GM23338 (cell line): Measurements from ENCODE around the gene KIF1A. TPM values are rescaled to one million over a fixed set of nuclear protein-coding genes. Genes with fewer than 3 reads are reported as not detected.

Experiments
- ATAC-seq: fragments of 200-7000 bp; cut with Tn5 transposase; 3 replicates; pipeline ENCODE4 v1.9.1; 2020
- DNase-seq: peaks from one replicate; pipeline ENCODE4 v3.0.0-alpha.2; 2015; ENCODE audit warnings: low spot score
- H2AFZ ChIP-seq: fragments of 200-600 bp; sonication (generic); 2 replicates; pipeline ENCODE4 v1.8.0; 2016; ENCODE audit warnings: antibody characterized with exemption, mild to moderate bottlenecking, moderate library complexity
- H3F3A ChIP-seq: fragments of 200-600 bp; sonication (generic); replicated peaks from 2 replicates; pipeline ENCODE4 v1.8.0; 2017; ENCODE audit warnings: antibody characterized with exemption, mixed run types, low read depth
- H3K27ac ChIP-seq: fragments of 200-600 bp; sonication (generic); 2 replicates; pipeline ENCODE4 v1.6.1; 2016; ENCODE audit warnings: low read depth
- H3K27me3 ChIP-seq: fragments of 200-600 bp; sonication (generic); 2 replicates; pipeline ENCODE4 v1.8.0; 2016; ENCODE audit warnings: mild to moderate bottlenecking, mixed run types, moderate library complexity; ENCODE audit not compliant: insufficient read depth
- H3K36me3 ChIP-seq: fragments of 200-600 bp; sonication (generic); 2 replicates; pipeline ENCODE4 v1.8.0; 2016; ENCODE audit warnings: mild to moderate bottlenecking; ENCODE audit not compliant: insufficient read depth
- H3K4me1 ChIP-seq: fragments of 200-600 bp; sonication (generic); 2 replicates; pipeline ENCODE4 v1.8.0; 2016; ENCODE audit warnings: mild to moderate bottlenecking, moderate library complexity; ENCODE audit not compliant: insufficient read depth
- H3K4me2 ChIP-seq: fragments of 200-600 bp; sonication (generic); 2 replicates; pipeline ENCODE4 v1.7.1; 2017; ENCODE audit warnings: mixed run types
- H3K4me3 ChIP-seq: fragments of 200-600 bp; sonication (generic); 2 replicates; pipeline ENCODE4 v1.6.1; 2016; ENCODE audit warnings: mixed run types
- H3K79me2 ChIP-seq: fragments of 200-600 bp; sonication (generic); replicated peaks from 2 replicates; pipeline ENCODE4 v1.8.0; 2017; ENCODE audit warnings: mild to moderate bottlenecking; ENCODE audit not compliant: insufficient read depth
- H3K9me2 ChIP-seq: fragments of 200-600 bp; sonication (generic); 2 replicates; pipeline ENCODE4 v1.8.0; 2017; ENCODE audit not compliant: insufficient read depth
- H4K20me1 ChIP-seq: fragments of 200-600 bp; sonication (generic); replicated peaks from 2 replicates; pipeline ENCODE4 v1.8.0; 2017; ENCODE audit warnings: mild to moderate bottlenecking; ENCODE audit not compliant: insufficient read depth
- H3K27ac Mint-ChIP-seq: 2 replicates; pipeline ENCODE4 v1.8.0; 2020; ENCODE audit warnings: inconsistent platforms, mild to moderate bottlenecking, moderate library complexity, mixed read lengths
- H3K27me3 Mint-ChIP-seq: 3 replicates; pipeline ENCODE4 v1.8.0; 2022; ENCODE audit warnings: low read depth, mild to moderate bottlenecking, moderate library complexity, mixed read lengths, inconsistent platforms; ENCODE audit not compliant: insufficient read depth, poor library complexity
- H3K36me3 Mint-ChIP-seq: 3 replicates; pipeline ENCODE4 v1.8.0; 2021; ENCODE audit warnings: low read depth, mild to moderate bottlenecking, inconsistent platforms, moderate library complexity, mixed read lengths
- H3K4me1 Mint-ChIP-seq: 3 replicates; pipeline ENCODE4 v1.8.0; 2020; ENCODE audit warnings: mild to moderate bottlenecking, inconsistent platforms, mixed read lengths
- H3K4me3 Mint-ChIP-seq: 3 replicates; pipeline ENCODE4 v1.8.0; 2021; ENCODE audit warnings: moderate library complexity, mild to moderate bottlenecking, inconsistent platforms, mixed read lengths
- H3K9me3 Mint-ChIP-seq: 3 replicates; pipeline ENCODE4 v1.8.0; 2020; ENCODE audit warnings: moderate library complexity, mild to moderate bottlenecking, inconsistent platforms, mixed read lengths
- CREB1 ChIP-seq: fragments of 250-450 bp; sonication (Bioruptor Pico); IDR thresholded peaks from 2 replicates; pipeline ENCODE4 v1.5.0; 2020; ENCODE audit warnings: low read depth, mild to moderate bottlenecking, moderate library complexity
- CTCF ChIP-seq, 2 experiments: fragments of 200-600 bp in 1 of 2; sonication (generic) in 1 of 2; conservative IDR thresholded peaks; 2 replicates each; pipeline versions ENCODE4 v1.5.1 to v1.6.1; 2016 to 2017; ENCODE audit warnings: antibody characterized with exemption in 2 of 2, low read depth in 2 of 2, mild to moderate bottlenecking in 2 of 2, moderate library complexity in 1 of 2
- EZH2 ChIP-seq: fragments of 200-600 bp; sonication (generic); IDR thresholded peaks from one replicate; pipeline ENCODE4 v1.8.0; 2017; ENCODE audit warnings: antibody characterized with exemption, mild to moderate bottlenecking, low read depth; ENCODE audit not compliant: unreplicated experiment
- EZH2phosphoT487 ChIP-seq: fragments of 200-600 bp; sonication (generic); IDR thresholded peaks from one replicate; pipeline ENCODE4 v1.8.1; 2018; ENCODE audit warnings: antibody characterized with exemption; ENCODE audit not compliant: unreplicated experiment
- JUNB ChIP-seq: IDR thresholded peaks from one replicate; pipeline ENCODE4 v1.6.1; 2016; ENCODE audit warnings: antibody characterized with exemption; ENCODE audit not compliant: unreplicated experiment
- NANOG ChIP-seq: IDR thresholded peaks from 2 replicates; pipeline ENCODE4 v1.6.1; 2016; ENCODE audit warnings: antibody characterized with exemption, borderline replicate concordance
- POLR2AphosphoS5 ChIP-seq: IDR thresholded peaks from 2 replicates; pipeline ENCODE4 v1.6.1; 2016; ENCODE audit warnings: antibody characterized with exemption, low read depth
- STAT1 ChIP-seq: IDR thresholded peaks from one replicate; pipeline ENCODE4 v1.6.1; 2016; ENCODE audit warnings: antibody characterized with exemption; ENCODE audit not compliant: unreplicated experiment
- ZNF114 ChIP-seq: fragments of 250-450 bp; sonication (Bioruptor Pico); IDR thresholded peaks from 2 replicates; pipeline ENCODE4 v1.5.0; 2020; ENCODE audit warnings: mild to moderate bottlenecking, moderate library complexity
- ZNF462 ChIP-seq: fragments of 250-450 bp; sonication (Bioruptor Pico); IDR thresholded peaks from 2 replicates; pipeline ENCODE4 v1.5.0; 2020; ENCODE audit warnings: mild to moderate bottlenecking, moderate library complexity
- polyA plus RNA-seq: library from polyadenylated mRNA; unstranded; fragments of >200 nt; fragmentation: Nextera tagmentation; extraction: Ambion mirVana; gene quantifications from 2 replicates; pipeline ENCODE4 v1.2.1, GENCODE V29; 2016
- total RNA-seq: library from RNA; depleted of rRNA; stranded (reverse); fragments of >200 nt; shearing (Covaris generic); gene quantifications from 2 replicates; pipeline ENCODE4 v1.2.3, GENCODE V29; 2014

Gene KIF1A
- total and polyA plus RNA-seq, 2 experiments from 2014 or later = 169 to 214 TPM

- Histone ChIP-seq H3K4me3 (no peak overlapping the region), H3K27me3 (no peaks in the 10 kb centered on the region), H3K4me2 (no peak overlapping the region), H3K36me3 (no peaks in the 10 kb centered on the region), H3K79me2 (no peaks in the 10 kb centered on the region), H3K9me2 (no peaks in the 10 kb centered on the region), H3F3A (no peaks in the 10 kb centered on the region), H4K20me1 (no peaks in the 10 kb centered on the region), H3K27ac (no peak overlapping the region), H2AFZ (no peak overlapping the region), H3K4me1 (no peaks in the 10 kb centered on the region)
- DNase-seq (peak; percentile 73), ATAC-seq (peak; percentile 97)
- H3K4me1 Mint-ChIP-seq = peaks cover 2% of the 10 kb centered on the region; the same call in 1 of the 3 replicates
- no peaks in the 10 kb centered on the region for H3K36me3 Mint-ChIP-seq
- H3K27me3 Mint-ChIP-seq = peaks cover 11% of the 10 kb centered on the region
- TF ChIP-seq NANOG = no peak
- TF ChIP-seq EZH2phosphoT487 = no peak
- TF ChIP-seq EZH2 = no peak
- TF ChIP-seq STAT1 = no peak
- no peak for TF ChIP-seq CREB1 (CRISPR knock-in tag)
- TF ChIP-seq JUNB = no peak
- TF ChIP-seq CTCF (conservative IDR thresholded peaks at IDR 0.05; ENCODE audit: low read depth in 2 of 2) = peak; percentile 48 to 75
- no peak overlapping the region for H3K4me3 Mint-ChIP-seq
- no peak overlapping the region for H3K27ac Mint-ChIP-seq
- peaks cover 5% of the 10 kb centered on the region for H3K9me3 Mint-ChIP-seq
Measured at GRCh38 chr2:240856151-240856980, 36.3 kb upstream of the KIF1A start.

- Mint-ChIP-seq H3K36me3 (no peaks in the 10 kb centered on the region), H3K27ac (no peak overlapping the region), H3K4me1 (peaks cover 2% of the 10 kb centered on the region; the same call in 1 of the 3 replicates), H3K27me3 (peaks cover 11% of the 10 kb centered on the region), H3K4me3 (no peak overlapping the region), H3K9me3 (peaks cover 5% of the 10 kb centered on the region)
- H3K36me3 ChIP-seq = no peaks in the 10 kb centered on the region
- H3K4me1 ChIP-seq = no peaks in the 10 kb centered on the region
- H3F3A ChIP-seq = no peaks in the 10 kb centered on the region
- no peak overlapping the region for H3K4me3 ChIP-seq
- ATAC-seq = no peak
- H3K9me2 ChIP-seq = no peaks in the 10 kb centered on the region
- H3K79me2 ChIP-seq = no peaks in the 10 kb centered on the region
- H3K27me3 ChIP-seq = no peaks in the 10 kb centered on the region
- no peak overlapping the region for H3K4me2 ChIP-seq
- no peak overlapping the region for H2AFZ ChIP-seq
- no peaks in the 10 kb centered on the region for H4K20me1 ChIP-seq
- no peak for DNase-seq
- H3K27ac ChIP-seq = no peak overlapping the region
- TF ChIP-seq EZH2phosphoT487 = no peak
- no peak for TF ChIP-seq ZNF462
- TF ChIP-seq ZNF114 (CRISPR knock-in tag) = no peak
- TF ChIP-seq JUNB = no peak
- TF ChIP-seq POLR2AphosphoS5 = no peak
- no peak for TF ChIP-seq CREB1 (CRISPR knock-in tag)
Measured at GRCh38 chr2:240855670-240856069, 35.7 kb upstream of the KIF1A start.
